CD4-positive, alpha-beta T cell treated with Interleukin-6 at 100 ng/mL for 8 hours (primary cell): Measurements from ENCODE around the gene MLLT3.

Source experiments
- DNase-seq: peaks from one replicate; pipeline ENCODE4 v3.0.0-alpha.2; 2020; ENCODE audit warnings: mixed read lengths, low spot score

Gene MLLT3

DNA sequence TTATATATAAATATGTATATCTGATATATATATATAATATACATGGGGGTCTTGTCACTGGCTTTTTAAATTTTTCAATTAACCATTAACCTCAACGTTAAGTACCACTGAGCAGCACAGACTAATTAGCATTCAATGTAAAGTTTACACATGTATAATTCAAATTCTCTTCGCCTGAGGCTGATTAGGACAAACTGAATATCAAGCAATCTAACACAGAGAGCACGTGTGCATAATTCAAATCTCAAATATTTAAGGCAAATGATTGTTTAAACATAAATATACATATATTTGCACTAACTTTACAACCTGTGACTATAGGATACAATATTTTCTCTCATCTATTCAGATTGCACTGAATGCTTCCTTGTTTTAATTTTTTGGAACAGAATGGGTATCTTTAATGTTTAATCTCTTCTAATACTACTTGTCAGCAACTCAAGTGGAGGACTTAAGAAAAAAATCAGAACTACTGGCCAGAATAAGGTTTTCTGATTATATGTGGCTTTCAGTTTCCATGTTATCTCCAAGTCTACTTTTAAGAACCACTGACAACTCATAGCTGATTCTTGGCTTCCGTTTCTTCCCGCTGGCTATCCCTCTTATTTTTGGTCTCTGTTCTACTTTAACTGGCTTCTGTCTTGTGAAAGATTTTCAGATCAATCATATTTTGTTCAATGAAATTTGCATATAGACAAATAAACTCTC is 204.8 kb downstream of the MLLT3 start:
- no peak for DNase-seq

DNA sequence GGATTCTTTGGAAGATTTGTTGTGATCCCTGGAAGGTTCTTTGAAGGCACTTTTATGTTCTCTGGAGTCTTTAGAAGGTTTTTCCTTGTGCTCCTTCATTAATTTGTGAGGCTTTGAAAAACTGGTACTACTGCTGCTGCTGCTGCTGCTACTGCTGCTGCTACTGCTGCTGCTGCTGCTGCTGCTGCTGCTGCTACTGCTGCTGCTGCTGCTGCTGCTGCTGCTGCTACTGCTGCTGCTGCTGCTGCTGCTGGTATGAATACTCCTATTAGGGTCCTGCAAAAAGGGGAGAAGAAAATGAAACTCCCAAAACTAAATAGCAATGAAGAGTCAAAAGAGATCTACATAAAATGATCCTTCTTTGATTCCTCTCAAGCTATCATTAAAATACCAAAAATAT is 208.1 kb downstream of the MLLT3 start:
- DNase-seq, result no peak

- DNase-seq, result no peak
These were observed 212.8 kb downstream of the MLLT3 start for GRCh38 chr9:20409321-20410092.

GRCh38 chr9:20408513-20408912 is 213.8 kb downstream of the MLLT3 start:
- no peak for DNase-seq

GRCh38 chr9:20407013-20407412 is 215.3 kb downstream of the MLLT3 start:
- DNase-seq, result no peak

- no peak for DNase-seq
These were observed 216.0 kb downstream of the MLLT3 start for GRCh38 chr9:20406344-20406743.

- DNase-seq, result no peak
These were observed 216.7 kb downstream of the MLLT3 start for GRCh38 chr9:20405616-20406015.

DNA sequence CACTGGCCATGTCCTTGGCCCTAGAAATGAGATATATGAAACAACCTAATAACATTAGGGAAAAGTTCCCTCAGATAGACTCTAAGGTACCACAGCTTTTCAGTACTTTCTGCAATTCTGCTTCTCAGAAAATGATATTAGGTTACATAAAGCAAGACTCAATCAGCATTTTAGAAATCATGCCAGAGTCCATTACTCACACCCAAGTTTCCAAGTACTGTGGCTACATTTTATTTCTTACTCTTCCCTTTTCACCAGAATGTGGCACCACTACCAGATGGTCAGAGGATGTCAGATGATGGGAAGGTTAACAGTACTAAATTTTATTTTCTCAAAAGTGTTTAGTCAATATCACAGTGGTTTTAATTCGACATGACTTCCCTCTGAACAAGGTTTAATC is 217.2 kb downstream of the MLLT3 start:
- DNase-seq, result no peak

- DNase-seq, result no peak
These were observed 218.0 kb downstream of the MLLT3 start for GRCh38 chr9:20404192-20404813.

DNA sequence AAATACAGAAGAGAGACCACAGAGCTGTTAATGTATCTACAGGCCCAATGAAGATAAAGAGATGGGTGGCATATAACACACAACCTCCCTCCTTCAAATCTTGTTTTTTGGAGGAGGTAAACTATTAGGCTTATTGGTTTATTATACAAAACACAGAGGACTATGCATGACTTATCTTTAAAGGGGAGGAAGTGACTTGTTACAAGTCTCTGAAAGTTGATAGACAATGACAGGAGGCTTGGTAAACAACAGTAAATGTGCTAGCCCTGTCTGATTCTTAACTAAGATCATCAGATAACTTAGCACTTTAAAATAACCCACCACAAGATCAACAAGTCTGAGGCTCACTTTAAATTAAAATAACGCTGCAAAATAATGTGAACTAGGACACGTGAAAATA is 219.0 kb downstream of the MLLT3 start:
- DNase-seq, result no peak

GRCh38 chr9:20402273-20402875 is 219.9 kb downstream of the MLLT3 start:
- no peak for DNase-seq

- no peak for DNase-seq
These were observed 223.6 kb downstream of the MLLT3 start for GRCh38 chr9:20398536-20399338.

DNA sequence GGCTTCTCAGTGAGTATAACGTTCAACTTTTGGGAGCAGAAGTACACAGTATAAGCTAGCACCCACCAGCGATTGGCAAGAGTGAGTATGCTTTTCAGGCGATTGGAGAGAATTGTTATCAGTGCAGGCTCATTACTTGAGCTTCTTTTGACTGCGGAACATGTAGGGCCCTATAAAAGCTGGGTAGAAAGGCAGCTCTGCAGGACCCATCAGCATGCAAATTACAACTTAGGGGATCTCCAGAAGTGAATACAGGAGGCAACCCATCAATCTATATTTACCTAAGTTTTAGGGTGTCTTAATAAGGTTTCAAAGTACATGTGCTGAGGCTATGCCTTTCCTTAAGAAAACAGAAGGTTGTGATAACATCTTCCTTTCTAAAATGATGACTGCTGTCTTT is 225.0 kb downstream of the MLLT3 start:
- no peak for DNase-seq

DNA sequence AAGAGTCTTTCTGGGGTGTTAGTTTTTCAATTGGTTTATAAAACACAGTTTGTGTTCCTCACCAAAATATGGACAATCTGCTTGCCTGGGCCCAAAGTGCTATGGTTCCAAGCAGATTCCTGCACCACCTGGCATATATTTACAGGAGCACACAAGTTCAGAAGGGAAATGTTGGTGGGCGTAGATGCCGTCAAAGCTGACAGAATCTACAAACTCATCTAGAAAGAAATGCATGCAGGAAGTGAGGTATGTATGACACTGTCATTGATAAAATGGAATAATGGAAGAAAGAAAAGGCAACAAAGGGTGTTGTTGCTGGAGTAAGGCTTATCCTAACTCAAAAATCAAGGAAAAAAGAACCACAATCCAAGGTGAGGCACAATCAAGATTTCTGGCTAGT is 225.8 kb downstream of the MLLT3 start:
- no peak for DNase-seq

DNA sequence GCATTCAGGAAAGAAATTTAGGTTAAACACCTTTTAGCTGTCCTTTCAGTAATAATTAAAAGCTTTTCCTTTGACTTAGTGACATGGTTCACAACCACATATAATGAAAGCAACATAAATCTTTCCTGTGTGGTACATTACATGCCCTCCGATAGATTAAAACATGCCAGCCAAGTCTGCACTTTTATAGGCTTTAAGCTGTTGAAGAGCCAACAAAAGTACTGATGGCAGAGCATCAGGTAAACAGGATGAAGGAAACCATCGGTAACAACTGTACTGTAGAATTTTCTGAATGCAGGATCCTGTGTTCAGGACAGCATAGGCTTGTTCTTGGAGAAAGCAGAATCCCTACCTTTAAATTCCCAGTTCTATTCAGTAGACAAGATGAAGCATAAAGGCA is 226.6 kb downstream of the MLLT3 start:
- DNase-seq, result no peak

GRCh38 chr9:20394969-20395368 is 227.3 kb downstream of the MLLT3 start:
- no peak for DNase-seq

- DNase-seq, result no peak
These were observed 231.1 kb downstream of the MLLT3 start for GRCh38 chr9:20391208-20391607.

DNA sequence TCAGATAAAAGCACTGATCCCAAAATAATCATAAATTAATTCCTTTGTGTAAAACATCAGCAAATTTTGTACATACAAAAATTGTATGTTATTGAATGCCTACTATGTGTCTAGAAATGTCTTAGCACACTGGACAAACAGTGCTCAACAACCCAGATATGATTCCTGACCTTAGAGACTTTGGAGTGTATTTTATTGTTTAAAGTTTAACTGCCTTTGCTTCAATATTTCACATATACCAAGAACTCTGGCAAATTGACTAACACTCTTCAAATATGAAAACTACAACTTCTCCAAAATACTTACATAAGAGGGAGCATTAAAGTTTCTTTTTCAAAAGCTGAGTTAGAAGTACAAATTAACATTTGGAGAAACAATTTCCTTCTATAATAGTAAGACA is 231.9 kb downstream of the MLLT3 start:
- DNase-seq, result no peak

- DNase-seq, result no peak
These were observed 235.2 kb downstream of the MLLT3 start for GRCh38 chr9:20387062-20387461.

DNA sequence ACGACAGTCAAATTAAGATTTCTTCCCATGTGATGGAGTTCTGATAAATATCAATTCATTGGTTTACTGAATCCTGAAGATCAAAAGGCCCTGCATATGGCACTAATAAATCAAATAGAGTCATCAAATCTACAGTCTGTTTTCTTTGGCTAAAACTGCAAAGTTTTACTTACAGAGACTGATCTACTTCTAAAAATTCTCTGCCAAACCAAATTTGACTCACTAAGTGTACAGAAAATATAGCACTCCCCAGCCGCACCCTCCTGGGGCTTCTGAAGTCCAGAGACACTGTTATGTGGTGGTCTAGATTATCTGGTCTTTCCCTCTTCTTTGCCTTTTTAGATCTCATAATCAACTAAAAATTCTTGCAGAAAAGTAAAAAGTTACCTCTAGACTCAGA is 237.7 kb downstream of the MLLT3 start:
- DNase-seq, result no peak

DNA sequence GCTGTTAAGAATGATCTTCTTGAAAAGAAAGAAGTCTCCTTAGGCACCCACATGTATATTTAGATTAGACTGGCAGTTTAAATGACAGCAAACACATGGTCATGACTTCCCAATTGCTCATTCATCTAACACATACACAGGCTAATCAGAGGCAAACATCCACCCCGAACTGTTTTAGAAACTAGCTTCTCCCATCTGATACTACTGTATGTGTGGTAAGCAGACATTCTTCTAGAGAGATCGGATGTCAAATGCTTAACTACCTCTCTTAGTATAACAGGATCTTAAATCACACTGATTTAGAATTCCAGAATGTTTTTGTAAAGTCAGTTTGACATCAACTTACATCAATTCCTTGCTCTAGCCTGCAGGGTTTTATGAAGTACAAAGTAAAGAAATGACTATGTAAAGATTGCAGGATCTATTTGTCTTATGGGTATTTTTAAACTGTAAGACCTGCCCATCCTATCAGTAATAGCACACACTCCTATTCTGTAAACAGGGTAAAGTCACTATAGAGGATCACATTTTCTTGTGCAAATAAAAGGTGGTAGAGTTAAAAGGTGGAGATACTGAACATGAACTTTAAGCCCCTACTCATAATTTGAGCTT is 239.7 kb downstream of the MLLT3 start:
- DNase-seq, result no peak

DNA sequence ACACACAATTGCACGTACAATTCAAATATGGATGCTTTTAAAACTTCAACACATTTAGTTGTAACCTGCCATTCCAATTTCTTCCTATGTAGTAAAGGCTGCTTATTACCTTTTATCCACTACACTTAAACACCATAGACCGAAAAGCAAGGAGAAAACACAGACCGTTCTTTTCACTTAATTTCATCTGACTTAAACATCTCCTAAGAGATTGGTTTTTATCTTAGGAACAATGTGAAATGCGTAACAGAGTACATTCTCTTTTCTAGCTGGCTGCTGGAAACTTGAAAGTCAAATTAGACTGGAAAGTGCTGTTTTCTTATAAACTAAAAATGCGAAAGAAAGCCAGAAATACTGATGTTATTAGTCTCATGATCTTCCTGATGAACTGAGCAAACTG is 241.8 kb downstream of the MLLT3 start:
- DNase-seq, result no peak
